IPS-NIHi7 (cell line): Measurements from ENCODE around the gene MGAT3.
A peak's percentile ranks its signal among the peaks of the same experiment; 100 is the strongest.

Source experiments
- DNase-seq: peaks from one replicate; pipeline ENCODE4 v3.0.0; 2012; ENCODE audit warnings: mixed read lengths; ENCODE audit errors: extremely low spot score

MGAT3 gene

GRCh38 chr22:39528681-39529486, 72.1 kb downstream of the MGAT3 start:
- DNase-seq = peak; percentile 78

- no peak for DNase-seq
Measured at GRCh38 chr22:39529487-39529851, 72.7 kb downstream of the MGAT3 start.

GRCh38 chr22:39530116-39530515, 73.3 kb downstream of the MGAT3 start:
- DNase-seq = no peak

- no peak for DNase-seq
Measured at GRCh38 chr22:39530692-39531331, 74.0 kb downstream of the MGAT3 start.

GRCh38 chr22:39532215-39533073, 75.6 kb downstream of the MGAT3 start, which contains the start of gene RPS19BP1:
RPS19BP1 (minus strand) TSS chr22:39532748; CDS start chr22:39532738, 10 bp downstream.
- peak; percentile 95 for DNase-seq

- DNase-seq = no peak
Measured at GRCh38 chr22:39534092-39534506, 77.3 kb downstream of the MGAT3 start.

GRCh38 chr22:39534591-39535356, 78.0 kb downstream of the MGAT3 start:
- DNase-seq = peak; percentile 86

GRCh38 chr22:39535357-39535725, 78.5 kb downstream of the MGAT3 start:
- no peak for DNase-seq

- DNase-seq = no peak
Measured at GRCh38 chr22:39535831-39536449, 79.1 kb downstream of the MGAT3 start.

- no peak for DNase-seq
Measured at GRCh38 chr22:39536711-39537110, 79.9 kb downstream of the MGAT3 start.

GRCh38 chr22:39537975-39538374, 81.2 kb downstream of the MGAT3 start:
- DNase-seq = no peak
